Mammary epithelial cell (primary cell): ENCODE data around the gene ALDH2.

Source experiments
- EZH2 ChIP-seq: IDR thresholded peaks from 2 replicates; pipeline ENCODE4 v1.6.1; 2012; ENCODE audit warnings: low read length, inconsistent platforms, borderline replicate concordance
- TF ChIP-seq, protein P1 (sequence below), 2 donors: IDR thresholded peaks in 1 of 2; conservative IDR thresholded peaks in 1 of 2; 2 replicates each; pipeline ENCODE4 v1.5.1; 2011 to 2012; ENCODE audit warnings: inconsistent platforms in 2 of 2, low read length in 2 of 2, mild to moderate bottlenecking in 2 of 2, control low read depth in 1 of 2, low read depth in 1 of 2; ENCODE audit not compliant: insufficient read depth in 1 of 2; ENCODE audit errors: extremely low read depth in 1 of 2

DNA sequence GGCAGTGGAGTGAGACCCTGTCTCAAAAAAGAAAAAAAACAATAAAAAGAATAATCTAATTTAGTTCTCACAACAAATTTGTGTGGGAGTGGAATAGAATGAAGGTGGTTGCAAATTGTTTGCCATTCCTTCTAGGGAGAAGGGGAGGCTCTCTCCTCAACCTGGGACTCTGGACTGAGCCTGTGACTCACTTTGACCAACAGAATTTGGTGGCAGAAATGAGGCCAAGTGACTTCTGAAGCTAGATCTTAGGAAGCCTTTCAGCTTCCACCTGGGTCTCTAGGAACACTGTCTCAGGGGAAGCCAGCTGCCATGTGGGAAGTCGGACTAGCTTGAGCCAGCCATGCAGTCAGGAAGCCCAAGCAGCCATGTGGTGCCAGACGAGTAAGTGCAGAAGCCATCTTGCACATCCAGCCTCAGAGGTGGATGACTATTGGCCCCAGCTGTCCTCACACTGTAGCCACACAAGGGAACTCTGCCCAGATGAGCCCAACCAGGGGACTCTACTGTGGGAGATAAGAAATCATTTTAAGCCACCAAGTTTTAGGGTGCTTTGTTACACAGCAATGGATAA, 14.4 kb downstream of the ALDH2 start:
- TF ChIP-seq, protein P1, sequence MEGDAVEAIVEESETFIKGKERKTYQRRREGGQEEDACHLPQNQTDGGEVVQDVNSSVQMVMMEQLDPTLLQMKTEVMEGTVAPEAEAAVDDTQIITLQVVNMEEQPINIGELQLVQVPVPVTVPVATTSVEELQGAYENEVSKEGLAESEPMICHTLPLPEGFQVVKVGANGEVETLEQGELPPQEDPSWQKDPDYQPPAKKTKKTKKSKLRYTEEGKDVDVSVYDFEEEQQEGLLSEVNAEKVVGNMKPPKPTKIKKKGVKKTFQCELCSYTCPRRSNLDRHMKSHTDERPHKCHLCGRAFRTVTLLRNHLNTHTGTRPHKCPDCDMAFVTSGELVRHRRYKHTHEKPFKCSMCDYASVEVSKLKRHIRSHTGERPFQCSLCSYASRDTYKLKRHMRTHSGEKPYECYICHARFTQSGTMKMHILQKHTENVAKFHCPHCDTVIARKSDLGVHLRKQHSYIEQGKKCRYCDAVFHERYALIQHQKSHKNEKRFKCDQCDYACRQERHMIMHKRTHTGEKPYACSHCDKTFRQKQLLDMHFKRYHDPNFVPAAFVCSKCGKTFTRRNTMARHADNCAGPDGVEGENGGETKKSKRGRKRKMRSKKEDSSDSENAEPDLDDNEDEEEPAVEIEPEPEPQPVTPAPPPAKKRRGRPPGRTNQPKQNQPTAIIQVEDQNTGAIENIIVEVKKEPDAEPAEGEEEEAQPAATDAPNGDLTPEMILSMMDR (conservative IDR thresholded peaks at IDR 0.05 in 1 of 2, IDR thresholded peaks at IDR 0.05 in 1 of 2; ENCODE audit: extremely low read depth in 1 of 2, insufficient read depth in 1 of 2, low read depth in 1 of 2, low read length in 2 of 2) = no peak
- no peak for TF ChIP-seq EZH2
